Measurements from ENCODE around the gene SYPL1. TPM values are rescaled to one million over a fixed set of nuclear protein-coding genes. Genes with fewer than 3 reads are reported as not detected.

The SYPL1 gene
- total and polyA plus RNA-seq, 8 donors = 5.2 to 157 (median 70.6) TPM

DNA sequence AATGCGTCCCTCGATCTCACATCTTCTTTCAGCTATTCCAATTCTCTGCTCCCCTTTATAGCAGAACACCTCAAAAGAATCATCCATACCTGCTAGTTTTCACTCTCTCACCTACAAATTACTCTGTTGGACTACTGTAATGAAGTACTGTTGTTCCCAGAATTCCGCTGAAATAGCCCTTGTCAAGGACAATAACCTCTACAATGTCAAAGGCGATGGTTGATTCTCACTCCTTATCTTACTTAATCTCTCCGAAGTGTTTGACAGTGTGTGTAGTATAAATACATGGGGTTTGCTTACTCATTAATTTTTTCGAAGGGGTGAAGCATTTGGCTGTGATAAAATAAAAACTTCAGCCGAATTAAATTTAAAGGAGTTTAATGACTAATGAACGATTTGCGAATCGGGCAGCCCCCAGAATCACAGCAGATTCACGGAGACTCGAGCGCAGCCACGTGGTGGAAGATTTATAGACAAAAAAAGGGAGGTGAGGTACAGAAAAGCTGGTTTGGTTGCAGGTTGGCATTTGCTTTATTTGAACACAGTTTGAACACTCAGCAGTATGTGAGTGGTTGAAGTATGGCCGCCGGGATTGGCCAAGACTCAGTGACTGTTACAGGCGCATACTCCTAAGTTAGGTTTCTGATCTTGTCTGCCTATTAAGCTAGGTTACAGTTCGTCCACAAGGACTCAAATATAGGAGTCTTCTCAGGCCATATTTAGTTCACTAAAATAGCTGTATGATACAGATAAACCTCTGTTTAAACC, 29.8 kb downstream of the SYPL1 start:
- WGBS, 5 donors = 48 to 69% (median 61%) methylated on average over 18 of the region's 18 CpGs
- H3K36me3 ChIP-seq = peaks cover 0 to 3% (median 0%) of the 10 kb centered on the region in 4 donors
- intact Hi-C loops (cut with DNase I; ENCODE audit: low total_unique reads) = no loop called here
- H3K4me3 ChIP-seq = no peak overlapping the region
- H3K4me1 ChIP-seq = peaks cover 0 to 12% (median 3%) of the 10 kb centered on the region in 4 donors
- no peak for DNase-seq
- TF ChIP-seq POLR2A (IDR thresholded peaks at IDR 0.05) (no peak), POLR2AphosphoS5 (IDR thresholded peaks at IDR 0.05) (no peak), EP300 (IDR thresholded peaks at IDR 0.05) (no peak)
- TF ChIP-seq, protein P1, sequence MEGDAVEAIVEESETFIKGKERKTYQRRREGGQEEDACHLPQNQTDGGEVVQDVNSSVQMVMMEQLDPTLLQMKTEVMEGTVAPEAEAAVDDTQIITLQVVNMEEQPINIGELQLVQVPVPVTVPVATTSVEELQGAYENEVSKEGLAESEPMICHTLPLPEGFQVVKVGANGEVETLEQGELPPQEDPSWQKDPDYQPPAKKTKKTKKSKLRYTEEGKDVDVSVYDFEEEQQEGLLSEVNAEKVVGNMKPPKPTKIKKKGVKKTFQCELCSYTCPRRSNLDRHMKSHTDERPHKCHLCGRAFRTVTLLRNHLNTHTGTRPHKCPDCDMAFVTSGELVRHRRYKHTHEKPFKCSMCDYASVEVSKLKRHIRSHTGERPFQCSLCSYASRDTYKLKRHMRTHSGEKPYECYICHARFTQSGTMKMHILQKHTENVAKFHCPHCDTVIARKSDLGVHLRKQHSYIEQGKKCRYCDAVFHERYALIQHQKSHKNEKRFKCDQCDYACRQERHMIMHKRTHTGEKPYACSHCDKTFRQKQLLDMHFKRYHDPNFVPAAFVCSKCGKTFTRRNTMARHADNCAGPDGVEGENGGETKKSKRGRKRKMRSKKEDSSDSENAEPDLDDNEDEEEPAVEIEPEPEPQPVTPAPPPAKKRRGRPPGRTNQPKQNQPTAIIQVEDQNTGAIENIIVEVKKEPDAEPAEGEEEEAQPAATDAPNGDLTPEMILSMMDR (IDR thresholded peaks at IDR 0.05) = no peak
- no peak overlapping the region for H3K27ac ChIP-seq
- H3K9me3 ChIP-seq = no peaks in the 10 kb centered on the region
- no peaks in the 10 kb centered on the region for H3K27me3 ChIP-seq

DNA sequence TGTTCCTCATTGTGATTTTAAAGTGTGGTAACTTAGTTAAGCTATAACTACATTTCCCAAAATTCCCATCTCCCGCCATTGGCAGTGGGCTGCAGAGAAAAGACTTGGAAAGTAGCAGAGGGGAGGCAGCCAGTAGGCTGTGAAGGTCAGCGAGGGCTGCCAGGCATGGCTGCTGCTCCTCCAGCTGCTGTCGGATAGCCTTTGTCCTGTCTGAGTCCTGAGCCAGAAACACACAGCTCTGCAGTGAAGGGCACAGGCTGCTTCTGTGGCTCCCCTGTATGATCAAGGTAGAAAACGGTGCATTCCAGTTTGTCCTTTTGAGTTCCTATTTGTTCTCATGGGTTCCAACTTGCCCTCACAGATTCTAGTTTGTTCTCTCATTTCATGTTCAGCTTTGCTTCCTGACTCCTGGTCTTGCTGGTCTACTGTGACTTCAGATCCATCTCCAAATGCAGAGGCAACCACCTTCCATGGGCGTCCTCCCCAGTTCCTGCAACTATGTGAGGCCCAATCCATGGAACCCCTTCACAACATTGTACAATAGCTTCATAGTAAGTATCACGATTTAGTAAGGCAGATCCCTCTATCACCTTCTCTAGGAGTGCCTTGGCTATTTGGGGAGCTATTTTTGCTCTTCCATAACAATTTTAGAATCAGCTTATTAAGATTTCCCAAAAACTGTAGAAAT, 31.7 kb downstream of the SYPL1 start:
- Histone ChIP-seq H3K4me3 (no peak overlapping the region), H3K27ac (no peak overlapping the region), H3K9me3 (no peaks in the 10 kb centered on the region), H3K36me3 (no peaks in the 10 kb centered on the region), H3K4me1 (peaks cover 0 to 12% (median 3%) of the 10 kb centered on the region in 4 donors), H3K27me3 (no peaks in the 10 kb centered on the region)
- DNase-seq = no peak
- TF ChIP-seq POLR2AphosphoS5 (IDR thresholded peaks at IDR 0.05) (no peak), POLR2A (IDR thresholded peaks at IDR 0.05) (no peak), EP300 (IDR thresholded peaks at IDR 0.05) (no peak)
- TF ChIP-seq, protein P1 (IDR thresholded peaks at IDR 0.05) = no peak
- intact Hi-C loops (cut with DNase I; ENCODE audit: low total_unique reads) = no loop called here
- 85 to 92% (median 89%) methylated on average over 6 of the region's 6 CpGs for WGBS, 5 donors

DNA sequence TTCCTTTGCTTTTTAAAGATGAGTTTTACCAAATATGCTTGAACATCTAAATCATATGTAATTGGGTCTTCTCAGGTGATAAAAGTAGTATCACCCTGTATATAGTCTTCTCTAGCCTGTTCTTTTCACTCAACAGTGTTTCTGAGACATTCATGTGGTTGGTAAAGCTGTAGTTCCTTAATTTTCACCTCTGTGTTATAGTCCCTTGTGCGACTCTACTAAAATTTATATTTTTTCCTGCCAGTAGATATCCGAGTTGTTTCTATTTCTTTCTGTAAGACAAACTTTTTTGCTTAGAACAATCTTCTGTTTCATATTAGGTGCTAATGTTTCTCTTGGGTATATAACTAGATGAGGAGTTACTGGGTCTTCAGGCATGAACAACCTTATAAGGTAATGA, 35.6 kb downstream of the SYPL1 start:
- Histone ChIP-seq H3K4me1 (peaks cover 10 to 32% (median 17%) of the 10 kb centered on the region in 4 donors), H3K27ac (no peak overlapping the region), H3K36me3 (no peaks in the 10 kb centered on the region), H3K9me3 (no peaks in the 10 kb centered on the region), H3K27me3 (no peaks in the 10 kb centered on the region), H3K4me3 (no peak overlapping the region)
- WGBS, 5 donors = 72 to 93% (median 88%) methylated on average over 2 of the region's 2 CpGs
- DNase-seq = no peak
- intact Hi-C loops (cut with DNase I; ENCODE audit: low total_unique reads) = no loop called here
- TF ChIP-seq, protein P1 (IDR thresholded peaks at IDR 0.05) = no peak

DNA sequence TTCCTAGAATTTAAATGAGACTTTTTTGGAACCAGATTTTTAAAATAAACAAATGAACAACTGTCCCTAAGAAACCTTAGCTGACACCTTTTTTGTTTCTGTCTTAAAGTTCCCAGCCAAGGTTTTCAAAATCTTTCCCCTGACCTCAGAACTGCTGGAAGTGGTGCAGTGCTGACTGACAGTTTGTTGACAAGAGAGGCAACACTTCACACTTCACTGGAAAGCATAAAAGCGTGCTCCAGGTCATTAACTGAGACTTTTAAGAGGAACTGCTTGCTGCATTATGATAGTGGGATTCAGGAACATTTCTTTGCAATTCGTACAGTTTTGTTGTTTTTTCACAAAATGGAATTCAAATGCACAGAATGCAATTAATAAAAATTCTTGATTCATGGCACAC, 36.2 kb downstream of the SYPL1 start:
- DNase-seq = no peak
- TF ChIP-seq EP300 (IDR thresholded peaks at IDR 0.05) = no peak
- no peak for TF ChIP-seq POLR2AphosphoS5 (IDR thresholded peaks at IDR 0.05)
- TF ChIP-seq, protein P1 (IDR thresholded peaks at IDR 0.05) = no peak
- no peak for TF ChIP-seq POLR2A (IDR thresholded peaks at IDR 0.05)
- 40 to 59% (median 55%) methylated on average over 2 of the region's 2 CpGs for WGBS, 5 donors

More for the DNA sequence above, 36.2 kb downstream of the SYPL1 start:
- no peaks in the 10 kb centered on the region for H3K9me3 ChIP-seq
- peaks cover 16 to 34% (median 21%) of the 10 kb centered on the region in 4 donors for H3K4me1 ChIP-seq
- H3K4me3 ChIP-seq = no peak overlapping the region
- intact Hi-C loops (cut with DNase I; ENCODE audit: low total_unique reads) = no loop called here
- no peaks in the 10 kb centered on the region for H3K27me3 ChIP-seq
- H3K27ac ChIP-seq = no peak overlapping the region
- H3K36me3 ChIP-seq = no peaks in the 10 kb centered on the region

Measured in stomach (tissue), 9 donors.